Measurements from ENCODE around the gene SAMD4B. TPM values are rescaled to one million over a fixed set of nuclear protein-coding genes. Genes with fewer than 3 reads are reported as not detected.

SAMD4B gene
- total RNA-seq, 2 experiments from 2014 or later = 55.5 to 57.6 TPM

DNA sequence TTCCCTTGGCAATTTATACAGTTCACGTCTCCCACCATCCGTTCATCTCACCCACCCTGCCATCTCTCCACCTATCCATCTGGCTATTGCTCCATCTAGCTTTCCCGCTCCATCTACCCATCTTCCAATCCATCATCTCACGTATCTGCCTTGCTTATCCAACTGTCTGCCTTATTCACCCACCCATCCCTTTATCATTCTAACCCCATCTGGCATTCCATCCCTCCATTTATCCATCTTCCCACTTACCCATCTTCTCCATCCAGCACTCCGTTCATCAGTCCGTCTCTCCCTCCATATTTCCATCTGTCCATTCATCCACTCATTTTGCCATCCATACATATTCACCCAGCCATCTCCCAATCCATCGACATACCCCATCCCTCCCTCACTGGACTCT lies 83.5 kb downstream of the SAMD4B start:
- ChIA-PET POLR2A (no interaction called here), CTCF (no interaction called here)

- ChIA-PET POLR2A (no interaction called here), CTCF (interaction anchor here (1.4 kb wide), 1 partner anchor 14 kb away, joined by 3 read pairs; the partner anchor contains the start of gene PLEKHG2)
Observed at GRCh38 chr19:39426170-39426569, 83.9 kb downstream of the SAMD4B start.

DNA sequence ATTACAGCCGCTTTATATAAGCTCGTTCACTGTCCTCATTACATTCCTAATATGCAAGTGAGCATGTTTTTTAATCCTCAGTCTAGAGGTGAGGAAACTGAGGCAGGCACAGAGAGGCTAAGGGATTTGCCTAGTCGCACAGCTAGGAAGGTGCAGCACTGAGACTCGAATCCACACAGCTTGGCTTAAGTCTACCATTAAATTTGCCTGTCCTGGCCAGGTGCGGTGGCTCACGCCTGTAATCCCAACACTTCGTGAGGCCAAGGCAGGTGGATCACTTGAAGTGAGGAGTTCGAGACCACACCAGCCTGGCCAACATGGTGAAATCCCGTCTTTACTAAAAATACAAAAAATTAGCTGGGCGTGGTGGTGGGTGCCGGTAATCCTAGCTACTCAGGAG lies 85.5 kb downstream of the SAMD4B start:
- POLR2A ChIA-PET = no interaction called here
- CTCF ChIA-PET = interaction anchor here (0.6 to 1.4 kb wide), 2 partner anchors 15 to 162 kb away, joined by 3 read pairs; partner anchors contain the start of gene PLEKHG2

DNA sequence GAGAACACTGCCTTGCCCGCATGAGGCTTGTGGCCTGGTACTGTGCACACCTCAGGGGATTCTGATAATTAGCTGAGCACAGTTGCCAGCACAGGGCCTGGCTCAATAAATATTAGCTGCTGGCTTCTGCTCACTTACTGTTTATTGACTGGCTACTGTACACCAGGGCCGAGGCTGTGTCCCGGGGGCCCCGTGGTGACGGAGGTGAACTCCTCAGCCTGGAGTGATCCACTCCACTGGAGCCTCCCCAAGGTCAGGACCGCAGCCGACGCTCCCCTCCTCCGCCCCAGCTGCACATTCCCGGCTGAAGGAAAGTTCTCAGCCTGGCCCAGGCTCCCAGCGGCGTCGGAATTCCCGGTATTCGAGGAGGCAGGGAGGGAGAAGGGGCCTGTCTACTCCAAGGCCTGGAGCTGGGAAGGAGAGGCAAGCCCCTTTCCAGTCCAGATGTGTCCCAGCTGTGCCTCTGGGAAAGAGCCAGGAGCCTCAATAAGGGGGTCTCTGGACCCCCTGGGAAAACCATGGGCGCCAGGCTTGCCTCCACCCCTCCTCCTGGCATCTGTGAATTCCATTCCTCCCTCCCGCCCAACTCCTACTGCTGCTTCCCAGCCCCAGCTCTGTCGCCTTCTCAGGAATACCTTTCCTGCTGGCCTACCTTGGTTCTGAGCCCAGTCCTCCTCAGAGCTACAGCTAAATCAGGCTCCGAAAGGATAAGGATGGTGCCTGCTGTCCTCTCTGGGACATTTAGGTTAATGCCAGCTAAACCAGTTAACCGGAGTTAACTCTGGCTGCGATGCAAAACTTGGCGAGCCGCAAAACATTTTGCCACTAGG lies 86.3 kb downstream of the SAMD4B start:
- POLR2A ChIA-PET = no interaction called here
- CTCF ChIA-PET = interaction anchor here (0.8 to 1.3 kb wide), 2 partner anchors 12 to 16 kb away, joined by 4 read pairs; partner anchors contain the start of gene PLEKHG2

- ChIA-PET CTCF (interaction anchor here (0.9 to 1.7 kb wide), 4 partner anchors 19 to 242 kb away, joined by 3 to 6 read pairs (median 3); partner anchors contain the start of gene PLEKHG2), POLR2A (interaction anchor here (0.5 to 5.9 kb wide), 9 partner anchors 12 to 1921 kb away, joined by 3 to 110 read pairs (median 4); partner anchors contain the start of genes MED29, PAF1, PLEKHG2 and SUPT5H)
Observed at GRCh38 chr19:39430675-39431593, 88.7 kb downstream of the SAMD4B start.

DNA sequence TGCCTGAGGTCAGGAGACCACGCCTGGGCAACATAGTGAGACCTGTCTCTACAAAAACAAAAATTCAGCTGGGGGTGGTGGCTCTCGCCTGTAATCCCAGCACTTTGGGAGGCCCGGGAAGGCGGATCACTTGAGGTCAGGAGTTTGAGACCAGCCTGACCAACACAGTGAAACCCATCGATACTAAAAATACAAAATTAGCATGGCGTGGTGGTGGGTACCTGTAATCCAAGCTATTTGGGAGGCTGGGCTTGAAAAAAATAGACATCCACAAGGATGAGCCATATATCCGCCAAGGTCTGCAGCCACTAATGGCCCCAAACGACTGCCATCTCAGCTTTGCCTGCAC lies 90.4 kb downstream of the SAMD4B start:
- CTCF ChIA-PET = interaction anchor here (1.4 to 1.7 kb wide), 2 partner anchors 21 to 34 kb away, joined by 3 to 6 read pairs; partner anchors contain the start of gene PLEKHG2
- POLR2A ChIA-PET = interaction anchor here (1.1 to 5.9 kb wide), 6 partner anchors 9 to 48 kb away, joined by 3 to 110 read pairs (median 5); partner anchors contain the start of genes PLEKHG2, SUPT5H, TIMM50 and ZFP36

DNA sequence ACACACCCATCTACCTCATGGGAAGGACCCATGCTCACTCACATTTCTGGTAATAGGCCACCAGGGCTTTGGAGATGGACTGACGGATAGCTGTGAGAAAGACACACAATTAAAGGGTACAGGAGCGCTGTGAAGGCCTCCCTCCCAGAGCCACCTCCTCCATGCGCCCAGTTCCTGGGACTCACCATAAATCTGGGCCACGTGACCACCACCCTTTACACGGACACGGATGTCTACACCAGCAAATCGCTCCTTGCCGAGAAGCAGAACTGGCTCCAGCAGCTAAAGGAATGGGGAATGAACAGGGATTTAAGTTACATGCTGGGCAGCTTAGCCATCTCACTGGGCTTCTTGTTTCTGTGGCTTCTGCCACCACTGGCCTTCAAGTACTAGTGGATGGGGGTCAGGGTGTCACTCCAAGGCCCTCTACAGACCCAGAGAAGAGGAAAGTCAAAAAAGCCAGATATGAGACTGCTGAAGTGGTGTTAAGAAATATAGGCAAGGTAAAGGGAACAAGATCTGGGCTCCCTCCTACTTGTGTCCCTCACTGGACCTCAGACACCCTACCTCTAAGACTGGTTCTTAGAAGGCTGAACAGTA lies 91.4 kb downstream of the SAMD4B start:
- ChIA-PET POLR2A (interaction anchor here (5.9 kb wide), 1 partner anchor 13 kb away, joined by 110 read pairs; the partner anchor contains the start of gene SUPT5H), CTCF (interaction anchor here (0.7 to 1.3 kb wide), 3 partner anchors 11 to 100 kb away, joined by 3 to 5 read pairs (median 3); no protein-coding TSS in a partner anchor)

GRCh38 chr19:39434123-39435076 lies 92.2 kb downstream of the SAMD4B start:
- CTCF ChIA-PET = interaction anchor here (0.6 to 1.8 kb wide), 8 partner anchors 10 to 235 kb away, joined by 3 to 12 read pairs (median 4); partner anchors contain the start of genes EID2, MED29, PAF1 and PLEKHG2
- POLR2A ChIA-PET = interaction anchor here (0.5 to 5.9 kb wide), 8 partner anchors 12 to 99 kb away, joined by 5 to 110 read pairs (median 12); partner anchors contain the start of genes GMFG, MED29, PAF1 and SAMD4B

Other genes starting within 250 kb of the SAMD4B start
- gene PAK4, start 216.6 kb upstream of the SAMD4B start, total RNA-seq = 10 to 100 TPM; 19.2 TPM
- not detected for gene NCCRP1, start 145.5 kb upstream of the SAMD4B start, total RNA-seq
- gene SYCN, start 138.2 kb upstream of the SAMD4B start, total RNA-seq = not detected
- gene IFNL3, start 97.4 kb upstream of the SAMD4B start, total RNA-seq = not detected
- gene IFNL4, start 93.6 kb upstream of the SAMD4B start, total RNA-seq = under 1 TPM; 0.25 TPM
- gene IFNL2, start 74.0 kb upstream of the SAMD4B start, total RNA-seq = not detected
- gene IFNL1, start 46.0 kb upstream of the SAMD4B start, total RNA-seq = not detected
- 1 to 10 TPM; 4.3 to 4.6 TPM for gene LRFN1, start 21.6 kb upstream of the SAMD4B start, total RNA-seq
- 100 to 1,000 TPM; 211 to 231 TPM for gene GMFG, start 6.4 kb upstream of the SAMD4B start, total RNA-seq
- 10 to 100 TPM; 43.6 to 44.7 TPM for gene PAF1, start 48.7 kb downstream of the SAMD4B start, total RNA-seq
- 10 to 100 TPM; 28.7 to 30.3 TPM for gene MED29, start 49.0 kb downstream of the SAMD4B start, total RNA-seq
- 10 to 100 TPM; 16.6 to 17.4 TPM for gene ZFP36, start 64.4 kb downstream of the SAMD4B start, total RNA-seq
- gene PLEKHG2, start 70.2 kb downstream of the SAMD4B start, total RNA-seq = 10 to 100 TPM; 30.4 to 30.9 TPM
- 1,000 to 10,000 TPM; 2,748 to 2,778 TPM for gene RPS16, start 93.5 kb downstream of the SAMD4B start, total RNA-seq
- 100 to 1,000 TPM; 179 to 189 TPM for gene SUPT5H, start 103.2 kb downstream of the SAMD4B start, total RNA-seq
- 100 to 1,000 TPM; 135 to 144 TPM for gene TIMM50, start 138.4 kb downstream of the SAMD4B start, total RNA-seq
- gene DLL3, start 156.5 kb downstream of the SAMD4B start, total RNA-seq = 1 to 10 TPM; 1.6 TPM
- gene SELENOV, start 172.7 kb downstream of the SAMD4B start, total RNA-seq = not detected
- gene EID2B, start 190.4 kb downstream of the SAMD4B start, total RNA-seq = 1 to 10 TPM; 3.2 to 3.4 TPM
- gene EID2, start 197.7 kb downstream of the SAMD4B start, total RNA-seq = 10 to 100 TPM; 12.9 to 13.5 TPM